GM12878 (cell line): ENCODE data around the gene MAZ. TPM values are rescaled to one million over a fixed set of nuclear protein-coding genes. Genes with fewer than 3 reads are reported as not detected.

Source experiments
- ATAC-seq: fragments of 200-7000 bp; cut with Tn5 transposase; 3 replicates; pipeline ENCODE4 v1.9.1; 2020; ENCODE audit warnings: mild to moderate bottlenecking, moderate library complexity
- BruUV-seq: library from RNA; stranded (reverse); fragments of 400-500 nt; replicated peaks from 2 replicates; lab custom pipeline; 2021; lab: Mats Ljungman, UMichigan
- CTCF ChIA-PET: fragments of 300-600 bp; sonication (Branson Sonifier 250); formaldehyde crosslinking; extraction: SDS; loops from one replicate; lab custom pipeline; 2021; ENCODE audit warnings: inconsistent platforms; lab: Yijun Ruan, JAX
- POLR2A ChIA-PET: fragments of 350-600 bp; formaldehyde crosslinking; extraction: SDS; loops from one replicate; lab custom pipeline; 2021; ENCODE audit warnings: inconsistent platforms; lab: Charles Lee
- RAD21 ChIA-PET: fragments of 300-600 bp; sonication (Branson Sonifier 250); formaldehyde crosslinking; loops from one replicate; lab custom pipeline; 2023; ENCODE audit warnings: antibody characterized with exemption; ENCODE audit not compliant: unreplicated experiment; lab: Charles Lee
- SMC1A ChIA-PET: fragments of 300-600 bp; sonication (Branson Sonifier 250); formaldehyde crosslinking; loops from one replicate; lab custom pipeline; 2023; ENCODE audit not compliant: unreplicated experiment, uncharacterized antibody; lab: Charles Lee
- DNase-seq: peaks from one replicate; pipeline ENCODE4 v3.0.0-alpha.2; 2011; ENCODE audit warnings: low read depth, low spot score
- FAIRE-seq: peaks from 3 replicates; lab custom pipeline; 2011; peaks lifted over from hg19 to GRCh38; lab: Jason Lieb, UNC
- H2AFZ ChIP-seq: 2 replicates; pipeline ENCODE4 v1.6.0; 2011; ENCODE audit warnings: low read depth, low read length, control low read depth; ENCODE audit not compliant: control insufficient read depth
- H3K27ac ChIP-seq: 2 replicates; pipeline ENCODE4 v1.5.1; 2011; ENCODE audit warnings: control low read depth; ENCODE audit not compliant: control insufficient read depth, insufficient read depth
- H3K27me3 ChIP-seq, 2 experiments: replicated peaks in 1 of 2; 2 replicates each; pipeline versions ENCODE4 v1.6.0 to v1.6.1; 2011; ENCODE audit warnings: low read length in 1 of 2; ENCODE audit not compliant: control insufficient read depth in 2 of 2, insufficient read depth in 2 of 2
- H3K36me3 ChIP-seq, 2 experiments: 2 replicates each; pipeline ENCODE4 v1.5.1; 2011; ENCODE audit warnings: low read length in 1 of 2; ENCODE audit not compliant: control insufficient read depth in 2 of 2, insufficient read depth in 2 of 2
- H3K4me1 ChIP-seq: 2 replicates; pipeline ENCODE4 v1.6.1; 2011; ENCODE audit warnings: mild to moderate bottlenecking, low read length, moderate library complexity, mixed read lengths; ENCODE audit not compliant: control insufficient read depth, insufficient read depth
- H3K4me2 ChIP-seq: 2 replicates; pipeline ENCODE4 v1.6.0; 2011; ENCODE audit warnings: control low read depth; ENCODE audit not compliant: control insufficient read depth, insufficient read depth
- H3K4me3 ChIP-seq: fragments of 200-600 bp; sonication (generic); 2 replicates; pipeline ENCODE4 v1.5.1; 2016
- H3K79me2 ChIP-seq: 2 replicates; pipeline ENCODE4 v1.6.0; 2011; ENCODE audit warnings: low read length; ENCODE audit not compliant: control insufficient read depth, insufficient read depth
- H3K9ac ChIP-seq: 2 replicates; pipeline ENCODE4 v1.8.0; 2011; ENCODE audit warnings: low read length, control low read depth, mixed read lengths; ENCODE audit not compliant: control insufficient read depth, insufficient read depth
- H3K9me3 ChIP-seq: replicated peaks from 3 replicates; pipeline ENCODE4 v1.5.1; 2011; ENCODE audit warnings: mild to moderate bottlenecking, low read length; ENCODE audit not compliant: control insufficient read depth, insufficient read depth
- H4K20me1 ChIP-seq: 2 replicates; pipeline ENCODE4 v1.6.0; 2011; ENCODE audit not compliant: control insufficient read depth, insufficient read depth
- CBFB ChIP-seq: IDR thresholded peaks from 2 replicates; pipeline ENCODE4 v1.6.1; 2016; ENCODE audit warnings: antibody characterized with exemption, low read depth
- CEBPZ ChIP-seq: fragments of 150-350 bp; IDR thresholded peaks from 2 replicates; pipeline ENCODE4 v1.6.1; 2016; ENCODE audit warnings: low read depth, low read length
- ESRRA ChIP-seq: IDR thresholded peaks from 2 replicates; pipeline ENCODE4 v1.6.1; 2012; ENCODE audit warnings: mild to moderate bottlenecking, low read length, improper control_type of control experiment
- RAD51 ChIP-seq: fragments of 450-650 bp; IDR thresholded peaks from 2 replicates; pipeline ENCODE4 v1.6.1; 2016; ENCODE audit warnings: moderate library complexity, mild to moderate bottlenecking, inconsistent platforms
- RBBP5 ChIP-seq: fragments of 200-600 bp; sonication (generic); conservative IDR thresholded peaks from 2 replicates; pipeline ENCODE4 v1.6.1; 2016
- RFX5 ChIP-seq: IDR thresholded peaks from 2 replicates; pipeline ENCODE4 v1.6.1; 2011; ENCODE audit warnings: low read depth, low read length, improper control_type of control experiment
- SREBF1 ChIP-seq: IDR thresholded peaks from 2 replicates; pipeline ENCODE4 v1.6.1; 2012; ENCODE audit warnings: mild to moderate bottlenecking, low read length
- ZNF24 ChIP-seq: fragments of 450-650 bp; IDR thresholded peaks from 2 replicates; pipeline ENCODE4 v1.6.1; 2017; ENCODE audit warnings: antibody characterized with exemption, mild to moderate bottlenecking
- WGBS: methylation state at CpG from one replicate; pipeline ENCODE4 v1.1.6; 2016; ENCODE audit warnings: low lambda C conversion rate; ENCODE audit not compliant: insufficient replicate concordance, insufficient coverage; ENCODE audit errors: missing lambda C conversion rate; 5-methylcytosine and 5-hydroxymethylcytosine counted together
- in situ Hi-C: fragments of 300-500 bp; cut with MboI; formaldehyde crosslinking; loops from 9 replicates; pipeline ENCODE4 v1.14.3; 2018; ENCODE audit warnings: mixed read lengths
- intact Hi-C: fragments of 100-400 bp; cut with micrococcal nuclease; formaldehyde crosslinking; loops from one replicate; pipeline ENCODE4 v1.14.2; 2022; ENCODE audit not compliant: unreplicated experiment
- polyA plus RNA-seq, 11 experiments: library from polyadenylated mRNA; depleted of rRNA in 4 of 11; unstranded in 6 of 11; stranded (reverse) in 5 of 11; fragments of >200 nt; fragmentation: Nextera tagmentation in 4 of 11; fragmentation: Illumina TruSeq in 1 of 11; extraction: Ambion mirVana in 4 of 11; extraction: Trizol in 1 of 11; gene quantifications; 1 replicate in 1 of 11; 2 replicates in 10 of 11; pipeline versions ENCODE4 v1.2.1 to v1.2.3, GENCODE V29; 2011 to 2016; ENCODE audit warnings: inconsistent platforms in 2 of 11, missing spikeins in 2 of 11, low read depth in 1 of 11
- total RNA-seq, 4 experiments: library from RNA; depleted of rRNA in 3 of 4; stranded (reverse); fragments of >200 nt in 3 of 4; fragmentation: Illumina TruSeq in 1 of 4; extraction: Trizol in 1 of 4; gene quantifications; 2 replicates each; pipeline versions ENCODE4 v1.2.1 to v1.2.3, GENCODE V29; 2013 to 2021
- TF ChIP-seq, protein P1 (sequence below): IDR thresholded peaks from 2 replicates; pipeline ENCODE4 v1.6.1; 2012; ENCODE audit warnings: low read length, inconsistent platforms
- TF ChIP-seq, protein P2 (sequence below): fragments of 450-650 bp; IDR thresholded peaks from 2 replicates; pipeline ENCODE4 v1.6.1; 2017; ENCODE audit warnings: low read depth, mild to moderate bottlenecking, moderate library complexity

Gene MAZ
- total and polyA plus RNA-seq, 10 of the 15 experiments (the other 5 are each of a cell fraction or from before 2014, with no cell fraction given), result 23.9 to 309 (median 116) TPM

DNA sequence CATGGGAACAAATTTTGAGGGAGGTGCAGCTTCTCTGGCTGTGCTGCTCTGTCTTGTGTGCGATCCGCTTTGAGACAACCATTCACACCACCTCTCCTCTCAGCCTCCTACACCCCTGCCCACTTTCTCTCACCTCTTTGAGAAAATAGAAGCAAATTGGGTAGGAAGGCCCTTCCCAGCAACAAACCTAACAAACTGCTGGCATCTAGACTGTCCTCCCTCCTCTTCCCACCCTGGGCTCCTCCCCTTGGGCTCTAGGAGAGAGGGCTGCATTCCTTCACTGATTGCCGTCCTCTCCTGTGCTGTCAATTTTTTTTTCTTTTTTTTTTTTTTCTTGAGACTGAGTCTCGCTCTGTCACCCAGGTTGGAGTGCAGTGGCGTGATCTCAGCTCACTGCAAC, 43.2 kb downstream of the MAZ start:
- intact Hi-C loops, result no loop called here
- peaks cover 2 to 3% of the 10 kb centered on the region in 2 experiments; a peak in 1 of 4 replicates for H3K36me3 ChIP-seq
- TF ChIP-seq, protein P1, sequence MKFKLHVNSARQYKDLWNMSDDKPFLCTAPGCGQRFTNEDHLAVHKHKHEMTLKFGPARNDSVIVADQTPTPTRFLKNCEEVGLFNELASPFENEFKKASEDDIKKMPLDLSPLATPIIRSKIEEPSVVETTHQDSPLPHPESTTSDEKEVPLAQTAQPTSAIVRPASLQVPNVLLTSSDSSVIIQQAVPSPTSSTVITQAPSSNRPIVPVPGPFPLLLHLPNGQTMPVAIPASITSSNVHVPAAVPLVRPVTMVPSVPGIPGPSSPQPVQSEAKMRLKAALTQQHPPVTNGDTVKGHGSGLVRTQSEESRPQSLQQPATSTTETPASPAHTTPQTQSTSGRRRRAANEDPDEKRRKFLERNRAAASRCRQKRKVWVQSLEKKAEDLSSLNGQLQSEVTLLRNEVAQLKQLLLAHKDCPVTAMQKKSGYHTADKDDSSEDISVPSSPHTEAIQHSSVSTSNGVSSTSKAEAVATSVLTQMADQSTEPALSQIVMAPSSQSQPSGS, result no peak

DNA sequence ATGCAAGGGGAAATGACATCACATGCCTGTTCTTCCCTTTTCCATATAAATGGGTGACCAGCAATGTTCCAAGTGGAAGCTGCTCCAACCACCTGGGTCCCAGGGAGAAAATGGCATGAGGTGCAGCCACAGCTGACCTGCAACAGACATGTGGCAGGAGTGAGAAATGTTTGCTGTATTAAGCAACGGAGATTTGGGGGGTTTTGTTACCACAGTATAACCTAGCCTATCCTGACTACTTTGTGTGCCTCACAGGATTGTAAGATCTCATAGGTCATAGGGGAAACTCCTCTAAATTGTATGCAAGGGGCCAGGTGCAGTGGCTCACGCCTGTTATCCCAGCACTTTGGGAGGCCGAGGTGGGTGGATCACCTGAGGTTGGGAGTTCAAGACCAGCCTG, 44.7 kb downstream of the MAZ start:
- POLR2A ChIA-PET, result interaction anchor here (0.6 to 0.7 kb wide), 3 partner anchors 11 to 76 kb away, joined by 3 to 6 read pairs (median 4); no protein-coding TSS in a partner anchor
- no peak for ATAC-seq
- no peak for TF ChIP-seq CBFB
- TF ChIP-seq ZNF24, result no peak
- TF ChIP-seq RBBP5, result no peak
- TF ChIP-seq SREBF1, result no peak
- TF ChIP-seq RFX5, result no peak
- no peak for TF ChIP-seq RAD51
- TF ChIP-seq, protein P2, sequence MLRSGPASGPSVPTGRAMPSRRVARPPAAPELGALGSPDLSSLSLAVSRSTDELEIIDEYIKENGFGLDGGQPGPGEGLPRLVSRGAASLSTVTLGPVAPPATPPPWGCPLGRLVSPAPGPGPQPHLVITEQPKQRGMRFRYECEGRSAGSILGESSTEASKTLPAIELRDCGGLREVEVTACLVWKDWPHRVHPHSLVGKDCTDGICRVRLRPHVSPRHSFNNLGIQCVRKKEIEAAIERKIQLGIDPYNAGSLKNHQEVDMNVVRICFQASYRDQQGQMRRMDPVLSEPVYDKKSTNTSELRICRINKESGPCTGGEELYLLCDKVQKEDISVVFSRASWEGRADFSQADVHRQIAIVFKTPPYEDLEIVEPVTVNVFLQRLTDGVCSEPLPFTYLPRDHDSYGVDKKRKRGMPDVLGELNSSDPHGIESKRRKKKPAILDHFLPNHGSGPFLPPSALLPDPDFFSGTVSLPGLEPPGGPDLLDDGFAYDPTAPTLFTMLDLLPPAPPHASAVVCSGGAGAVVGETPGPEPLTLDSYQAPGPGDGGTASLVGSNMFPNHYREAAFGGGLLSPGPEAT, result no peak
- TF ChIP-seq ESRRA, result no peak
- no peak for TF ChIP-seq CEBPZ

More for the DNA sequence above, 43.2 kb downstream of the MAZ start:
- no peaks in the 10 kb centered on the region for H3K27me3 ChIP-seq
- ChIA-PET CTCF (interaction anchor here (0.6 to 4.6 kb wide), 17 partner anchors 13 to 206 kb away, joined by 3 to 99 read pairs (median 6); partner anchors contain the start of genes KIF22, MVP, PAGR1 and TAOK2), SMC1A (interaction anchor here (0.7 to 3.6 kb wide), 7 partner anchors 25 to 183 kb away, joined by 3 to 48 read pairs (median 5); partner anchors contain the start of genes MVP, PAGR1 and TMEM219), RAD21 (interaction anchor here (1.4 to 3.5 kb wide), 5 partner anchors 30 to 209 kb away, joined by 3 to 51 read pairs (median 9); partner anchors contain the start of genes MVP and PAGR1), POLR2A (interaction anchor here (0.6 to 3.4 kb wide), 3 partner anchors 20 to 42 kb away, joined by 4 to 14 read pairs (median 8); partner anchors contain the start of gene MVP)
- H3K9ac ChIP-seq, result no peak overlapping the region
- H3K27ac ChIP-seq, result no peak overlapping the region
- no peak for ATAC-seq
- no peaks in the 10 kb centered on the region for H3K9me3 ChIP-seq
- BruUV-seq, result no TSS peak
- no peak overlapping the region for H3K4me2 ChIP-seq
- in situ Hi-C loops, result no loop called here
- no peaks in the 10 kb centered on the region for H3K79me2 ChIP-seq
- H4K20me1 ChIP-seq, result no peaks in the 10 kb centered on the region
- no peak for FAIRE-seq
- no peak overlapping the region for H2AFZ ChIP-seq
- DNase-seq, result no peak
- WGBS, result 79% methylated on average over 4 of the region's 5 CpGs
- H3K4me1 ChIP-seq, result no peaks in the 10 kb centered on the region
- no peak overlapping the region for H3K4me3 ChIP-seq

More for the DNA sequence above, 44.7 kb downstream of the MAZ start:
- H3K4me1 ChIP-seq, result no peaks in the 10 kb centered on the region
- intact Hi-C loops (no loop called here), in situ Hi-C loops (no loop called here)
- H3K79me2 ChIP-seq, result no peaks in the 10 kb centered on the region
- no TSS peak for BruUV-seq
- ChIA-PET RAD21 (interaction anchor here (0.6 kb wide), 1 partner anchor 734 kb away, joined by 5 read pairs; no protein-coding TSS in a partner anchor), CTCF (interaction anchor here (0.9 to 3.8 kb wide), 2 partner anchors 34 to 159 kb away, joined by 3 to 9 read pairs; no protein-coding TSS in a partner anchor), SMC1A (interaction anchor here (3.6 kb wide), 1 partner anchor 32 kb away, joined by 48 read pairs; the partner anchor contains the start of genes MVP and PAGR1)
- no peak for DNase-seq
- H3K27me3 ChIP-seq, result no peaks in the 10 kb centered on the region
- H3K4me2 ChIP-seq, result no peak overlapping the region
- FAIRE-seq, result no peak
- no peak overlapping the region for H3K27ac ChIP-seq
- no peak overlapping the region for H3K4me3 ChIP-seq
- peaks cover 1 to 3% of the 10 kb centered on the region in 2 experiments; a peak in 1 of 4 replicates for H3K36me3 ChIP-seq
- WGBS, result 53% methylated on average over 3 of the region's 3 CpGs
- H4K20me1 ChIP-seq, result no peaks in the 10 kb centered on the region
- no peak overlapping the region for H3K9ac ChIP-seq
- no peak overlapping the region for H2AFZ ChIP-seq
- no peaks in the 10 kb centered on the region for H3K9me3 ChIP-seq
